K562 (cell line): ENCODE measurements around the gene EPHB4. TPM values are rescaled to one million over a fixed set of nuclear protein-coding genes. Genes with fewer than 3 reads are reported as not detected.

Experiments
- ATAC-seq: fragments of 200-7000 bp; cut with Tn5 transposase; 3 replicates; pipeline ENCODE4 v1.9.1; 2020; ENCODE audit warnings: moderate library complexity
- BruUV-seq: library from RNA; stranded (reverse); fragments of 400-500 nt; replicated peaks from 2 replicates; lab custom pipeline; 2021; lab: Mats Ljungman, UMichigan
- CTCF ChIA-PET: fragments of 300-600 bp; formaldehyde crosslinking; extraction: SDS; loops from one replicate; lab custom pipeline; 2021; ENCODE audit warnings: low intra/inter-chr PET ratio; lab: Yijun Ruan, JAX
- POLR2A ChIA-PET: fragments of 300-600, 350-650 bp; sonication (Branson Sonifier 250); formaldehyde crosslinking; extraction: SDS; loops from one replicate; lab custom pipeline; 2021; ENCODE audit warnings: antibody characterized with exemption, inconsistent platforms; lab: Yijun Ruan, JAX
- DNase-seq, 4 experiments: peaks; one replicate each; pipeline versions ENCODE4 v3.0.0 to v3.0.0-alpha.2; 2011 to 2018; ENCODE audit warnings: low spot score in 3 of 4, mixed read lengths in 3 of 4; ENCODE audit errors: extremely low read depth in 1 of 4
- FAIRE-seq: peaks from 2 replicates; lab custom pipeline; 2011; peaks lifted over from hg19 to GRCh38; lab: Jason Lieb, UNC
- H2AFZ ChIP-seq: 2 replicates; pipeline ENCODE4 v1.6.0; 2011; ENCODE audit warnings: low read depth, low read length, control low read depth, inconsistent platforms
- H3K27ac ChIP-seq: fragments of 200-600 bp; 3 replicates; pipeline ENCODE4 v1.8.0; 2011; ENCODE audit warnings: low read depth, mild to moderate bottlenecking, control low read depth, inconsistent platforms, low read length, moderate library complexity, mixed read lengths; ENCODE audit errors: extremely low read depth
- H3K27me3 ChIP-seq, 2 experiments: fragments of 300-600 bp in 1 of 2; 2 replicates in 1 of 2; 3 replicates in 1 of 2; pipeline versions ENCODE4 v1.6.0 to v1.8.0; 2011; ENCODE audit warnings: inconsistent platforms in 2 of 2, low read length in 2 of 2, mild to moderate bottlenecking in 1 of 2, mixed read lengths in 1 of 2, moderate library complexity in 1 of 2; ENCODE audit not compliant: control insufficient read depth in 2 of 2, insufficient read depth in 2 of 2
- H3K36me3 ChIP-seq: fragments of 300-600 bp; 3 replicates; pipeline ENCODE4 v1.8.0; 2011; ENCODE audit warnings: mild to moderate bottlenecking, low read length, inconsistent platforms; ENCODE audit not compliant: control insufficient read depth, insufficient read depth
- H3K4me1 ChIP-seq, 2 experiments: fragments of 200-600 bp in 1 of 2; replicated peaks in 1 of 2; 2 replicates in 1 of 2; 3 replicates in 1 of 2; pipeline versions ENCODE4 v1.5.1 to v1.8.0; 2011; ENCODE audit warnings: inconsistent platforms in 2 of 2, low read length in 2 of 2, mild to moderate bottlenecking in 1 of 2, mixed read lengths in 1 of 2, moderate library complexity in 1 of 2; ENCODE audit not compliant: control insufficient read depth in 2 of 2, insufficient read depth in 2 of 2
- H3K4me2 ChIP-seq: 2 replicates; pipeline ENCODE4 v1.6.1; 2011; ENCODE audit warnings: low read length, control low read depth, inconsistent platforms, mixed read lengths; ENCODE audit not compliant: insufficient read depth
- H3K4me3 ChIP-seq: fragments of 200-600 bp; sonication (generic), shearing (Covaris generic); 2 replicates; pipeline ENCODE4 v1.5.1; 2016; ENCODE audit warnings: control low read depth, inconsistent platforms
- H3K79me2 ChIP-seq: fragments of 200-600 bp; 3 replicates; pipeline ENCODE4 v1.8.0; 2011; ENCODE audit warnings: low read length, inconsistent platforms; ENCODE audit not compliant: control insufficient read depth, insufficient read depth
- H3K9ac ChIP-seq, 2 experiments: 2 replicates each; pipeline versions ENCODE4 v1.6.0 to v1.6.1; 2011; ENCODE audit warnings: low read depth in 2 of 2, low read length in 2 of 2, control low read depth in 1 of 2, inconsistent platforms in 1 of 2, mild to moderate bottlenecking in 1 of 2, mixed read lengths in 1 of 2; ENCODE audit not compliant: insufficient read depth in 1 of 2
- H3K9me1 ChIP-seq: one replicate; pipeline ENCODE4 v1.6.0; 2011; ENCODE audit warnings: inconsistent platforms, mild to moderate bottlenecking, low read length, moderate library complexity; ENCODE audit not compliant: control insufficient read depth, insufficient read depth
- H3K9me3 ChIP-seq: replicated peaks from 2 replicates; pipeline ENCODE4 v1.5.1; 2011; ENCODE audit warnings: low read depth, low read length, inconsistent platforms; ENCODE audit not compliant: control insufficient read depth, insufficient read depth
- H4K20me1 ChIP-seq: replicated peaks from 2 replicates; pipeline ENCODE4 v1.6.1; 2011; ENCODE audit warnings: low read length, inconsistent platforms, mixed read lengths; ENCODE audit not compliant: control insufficient read depth, insufficient read depth
- KLF16 ChIP-seq: IDR thresholded peaks from 2 replicates; pipeline ENCODE4 v1.6.1; 2016; ENCODE audit warnings: antibody characterized with exemption
- MIER1 ChIP-seq: fragments of 450-650 bp; IDR thresholded peaks from 2 replicates; pipeline ENCODE4 v1.6.1; 2016; ENCODE audit warnings: antibody characterized with exemption, mild to moderate bottlenecking, low read depth
- POLR2A ChIP-seq: fragments of 450-650 bp; conservative IDR thresholded peaks from 2 replicates; pipeline ENCODE4 v1.6.1; 2016
- PTTG1 ChIP-seq: fragments of 450-650 bp; IDR thresholded peaks from 2 replicates; pipeline ENCODE4 v1.6.1; 2016; ENCODE audit warnings: low read depth, mild to moderate bottlenecking, missing genetic modification characterization, missing compliant biosample characterization
- RBFOX2 ChIP-seq: fragments of 200-400 bp; formaldehyde crosslinking; IDR thresholded peaks from 2 replicates; pipeline ENCODE4 v1.6.1; 2017; ENCODE audit warnings: low read depth, mild to moderate bottlenecking, low read length, moderate library complexity
- SUPT5H ChIP-seq: fragments of 450-650 bp; IDR thresholded peaks from 2 replicates; pipeline ENCODE4 v1.6.1; 2016
- WGBS: fragments of 100-300 bp; shearing (Covaris generic); methylation state at CpG from one replicate; pipeline ENCODE4 v1.1.6; 2016; ENCODE audit warnings: low coverage, mixed read lengths; ENCODE audit not compliant: insufficient coverage; ENCODE audit errors: missing lambda C conversion rate; 5-methylcytosine and 5-hydroxymethylcytosine counted together
- in situ Hi-C: fragments of 300-500 bp; cut with MboI; formaldehyde crosslinking; loops from 4 replicates; pipeline ENCODE4 v1.15.0; 2018; ENCODE audit warnings: inconsistent platforms, mixed read lengths
- intact Hi-C: fragments of 100-400 bp; cut with micrococcal nuclease; formaldehyde crosslinking; loops from 2 replicates; pipeline ENCODE4 v1.14.2; 2022
- polyA plus RNA-seq, 8 experiments: library from polyadenylated mRNA; depleted of rRNA in 4 of 8; stranded (reverse) in 5 of 8; unstranded in 3 of 8; fragments of >200 nt; fragmentation: Nextera tagmentation in 2 of 8; fragmentation: Illumina TruSeq in 1 of 8; extraction: Ambion mirVana in 2 of 8; extraction: Trizol in 1 of 8; gene quantifications; 2 replicates each; pipeline versions ENCODE4 v1.2.1 to v1.2.3, GENCODE V29; 2011 to 2014; ENCODE audit warnings: inconsistent platforms in 1 of 8, missing spikeins in 1 of 8
- total RNA-seq, 7 experiments: library from RNA; depleted of rRNA in 6 of 7; stranded (reverse); fragments of >200 nt in 6 of 7; fragmentation: Illumina TruSeq in 2 of 7; extraction: Trizol in 2 of 7; gene quantifications; 2 replicates each; pipeline versions ENCODE4 v1.2.1 to v1.2.3, GENCODE V29; 2011 to 2021; ENCODE audit warnings: low replicate concordance in 1 of 7

The EPHB4 gene
- total and polyA plus RNA-seq, 9 of the 15 experiments (the other 6 are each of a cell fraction or from before 2014, with no cell fraction given): 1.2 to 82.1 (median 37.9) TPM

DNA sequence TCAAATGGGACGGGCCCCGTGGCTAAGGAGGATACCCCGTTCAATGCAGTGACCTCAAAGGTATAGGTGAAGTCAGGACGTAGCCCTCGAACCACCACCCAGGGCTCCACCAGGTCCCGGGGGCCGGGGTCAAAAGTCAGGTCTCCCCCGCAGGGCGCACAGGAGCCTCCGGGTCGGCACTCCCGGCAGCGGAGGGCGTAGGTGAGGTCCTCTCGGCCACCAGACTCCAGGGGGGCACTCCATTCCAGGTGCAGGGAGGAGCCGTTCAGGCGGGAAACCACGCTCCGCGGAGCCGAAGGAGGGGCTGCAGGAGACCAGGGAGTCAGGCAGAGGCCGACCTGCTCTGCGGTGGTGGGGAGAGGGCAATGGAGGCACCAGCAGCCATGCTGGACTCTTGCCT is 7.7 kb downstream of the EPHB4 start:
- H3K9me3 ChIP-seq: no peaks in the 10 kb centered on the region
- H3K4me2 ChIP-seq: no peak overlapping the region
- peaks cover 13% of the 10 kb centered on the region for H3K79me2 ChIP-seq
- BruUV-seq: no TSS peak
- CTCF ChIA-PET: no interaction called here
- peak overlapping the region in 1 of 2 experiments; percentile 65; a peak in 2 of 4 replicates for H3K9ac ChIP-seq
- peaks cover 96% of the 10 kb centered on the region; the same call in 2 of the 3 replicates for H3K36me3 ChIP-seq
- TF ChIP-seq KLF16 (no peak), RBFOX2 (peak; percentile 47; the same call in 1 of the 2 replicates)
- TF ChIP-seq, all 486 proteins: peak for 1
- H4K20me1 ChIP-seq: no peaks in the 10 kb centered on the region
- peaks cover 4% of the 10 kb centered on the region for H3K9me1 ChIP-seq
- H3K27ac ChIP-seq: no peak overlapping the region
- POLR2A ChIA-PET: no interaction called here
- intact Hi-C loops: no loop called here
- no peak for FAIRE-seq
- H2AFZ ChIP-seq: no peak overlapping the region
- DNase-seq: peak in 2 of 4 experiments; percentile 15 to 19
- H3K4me3 ChIP-seq: no peak overlapping the region
- no peak for ATAC-seq
- no peaks in the 10 kb centered on the region for H3K27me3 ChIP-seq
- in situ Hi-C loops: no loop called here
- WGBS: 96% methylated on average over 23 of the region's 23 CpGs
- peaks cover under 1 to 41% of the 10 kb centered on the region in 2 experiments; a peak in 4 of 5 replicates for H3K4me1 ChIP-seq

GRCh38 chr7:100818825-100819224 is 8.5 kb downstream of the EPHB4 start:
- intact Hi-C loops (no loop called here), in situ Hi-C loops (no loop called here)
- peak in 1 of 4 experiments; percentile 6 for DNase-seq
- H3K9ac ChIP-seq: peak overlapping the region in 1 of 2 experiments; percentile 65; a peak in 2 of 4 replicates
- H3K9me3 ChIP-seq: no peaks in the 10 kb centered on the region
- H3K4me1 ChIP-seq: peaks cover 0 to 35% of the 10 kb centered on the region in 2 experiments; a peak in 3 of 5 replicates
- no peak overlapping the region for H3K4me2 ChIP-seq
- ChIA-PET CTCF (no interaction called here), POLR2A (interaction anchor here (0.6 to 0.8 kb wide), 3 partner anchors 14 to 56 kb away, joined by 3 to 4 read pairs (median 3); partner anchors contain the start of gene SRRT)
- peaks cover 5% of the 10 kb centered on the region; the same call in 1 of the 3 replicates for H3K79me2 ChIP-seq
- H3K9me1 ChIP-seq: no peaks in the 10 kb centered on the region
- H3K27me3 ChIP-seq: no peaks in the 10 kb centered on the region
- H2AFZ ChIP-seq: no peak overlapping the region
- H4K20me1 ChIP-seq: no peaks in the 10 kb centered on the region
- peaks cover 96% of the 10 kb centered on the region for H3K36me3 ChIP-seq
- no peak overlapping the region for H3K4me3 ChIP-seq
- FAIRE-seq: peak; percentile 26
- no peak for ATAC-seq
- H3K27ac ChIP-seq: 0 out of 3 replicates have a peak overlapping the region, but pooled peaks have one; percentile 19
- TF ChIP-seq POLR2A (peak; percentile 48; the same call in 1 of the 2 replicates), PTTG1 (tag) (no peak), MIER1 (peak; percentile 56; the same call in 1 of the 2 replicates), SUPT5H (peak; percentile 37; the same call in 1 of the 2 replicates)
- BruUV-seq: no TSS peak
- WGBS: 70% methylated on average over 6 of the region's 6 CpGs
